ENCODE results near the gene ERG. TPM values are rescaled to one million over a fixed set of nuclear protein-coding genes. Genes with fewer than 3 reads are reported as not detected.

Gene ERG
- total and polyA plus RNA-seq, 2 of the 13 experiments (the other 11 are each of a cell fraction or from before 2014, with no cell fraction given) = not detected

DNA sequence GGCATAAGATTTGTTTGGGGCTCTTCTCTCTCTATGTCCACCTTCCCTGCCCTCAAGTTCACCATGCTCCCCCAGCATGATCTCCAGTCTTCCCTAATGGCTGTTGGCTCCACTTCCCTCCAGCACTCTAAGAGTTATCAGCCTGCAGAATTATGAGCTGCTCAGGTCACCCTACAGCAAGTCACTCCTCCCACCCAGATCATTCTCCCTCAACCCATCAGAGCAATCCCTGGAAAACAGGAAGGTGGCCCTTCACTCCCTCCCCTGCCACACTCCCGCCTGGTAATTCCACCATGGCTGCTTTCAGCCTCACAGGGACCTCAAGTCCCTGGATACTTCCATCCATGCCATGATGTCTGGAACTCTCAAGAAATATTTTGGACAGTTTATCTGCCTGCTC is 137.0 kb downstream of the ERG start:
- no peak overlapping the region for H3K9ac ChIP-seq (ENCODE audit: insufficient read depth, low read depth, low read length)
- FAIRE-seq (no peak), DNase-seq (ENCODE audit: low spot score) (no peak), ATAC-seq (no peak)
- WGBS (ENCODE audit: low lambda C conversion rate) = 13% methylated on average over 1 of the region's 1 CpG
- H3K27ac ChIP-seq (ENCODE audit: extremely low read length, insufficient read depth, low read length) = no peak overlapping the region
- no peaks in the 10 kb centered on the region for H3K36me3 ChIP-seq (replicated peaks in 1 of 2; ENCODE audit: control insufficient read depth in 1 of 2, insufficient read depth in 2 of 2, low read length in 2 of 2)
- in situ Hi-C loops (cut with HindIII; ENCODE audit: extremely low pct_ligation_motif_present, low pct_unique_long_range_greater_than_20kb) (loop anchor here (25.0 kb wide), 1 partner anchor 649 kb away; no protein-coding TSS in a partner anchor), intact Hi-C loops (cut with micrococcal nuclease; ENCODE audit: unreplicated experiment) (no loop called here)
- H3K79me2 ChIP-seq (ENCODE audit: insufficient read depth, low read length) = no peaks in the 10 kb centered on the region
- H3K4me2 ChIP-seq (ENCODE audit: low read depth, low read length) = no peak overlapping the region
- no peaks in the 10 kb centered on the region for H3K9me3 ChIP-seq (ENCODE audit: low read length)
- no peaks in the 10 kb centered on the region for H4K20me1 ChIP-seq (ENCODE audit: insufficient read depth, low read length)
- no peak for TF ChIP-seq NFKB2 (CRISPR knock-in tag; IDR thresholded peaks at IDR 0.05; ENCODE audit: borderline replicate concordance)
- TF ChIP-seq, protein P1, sequence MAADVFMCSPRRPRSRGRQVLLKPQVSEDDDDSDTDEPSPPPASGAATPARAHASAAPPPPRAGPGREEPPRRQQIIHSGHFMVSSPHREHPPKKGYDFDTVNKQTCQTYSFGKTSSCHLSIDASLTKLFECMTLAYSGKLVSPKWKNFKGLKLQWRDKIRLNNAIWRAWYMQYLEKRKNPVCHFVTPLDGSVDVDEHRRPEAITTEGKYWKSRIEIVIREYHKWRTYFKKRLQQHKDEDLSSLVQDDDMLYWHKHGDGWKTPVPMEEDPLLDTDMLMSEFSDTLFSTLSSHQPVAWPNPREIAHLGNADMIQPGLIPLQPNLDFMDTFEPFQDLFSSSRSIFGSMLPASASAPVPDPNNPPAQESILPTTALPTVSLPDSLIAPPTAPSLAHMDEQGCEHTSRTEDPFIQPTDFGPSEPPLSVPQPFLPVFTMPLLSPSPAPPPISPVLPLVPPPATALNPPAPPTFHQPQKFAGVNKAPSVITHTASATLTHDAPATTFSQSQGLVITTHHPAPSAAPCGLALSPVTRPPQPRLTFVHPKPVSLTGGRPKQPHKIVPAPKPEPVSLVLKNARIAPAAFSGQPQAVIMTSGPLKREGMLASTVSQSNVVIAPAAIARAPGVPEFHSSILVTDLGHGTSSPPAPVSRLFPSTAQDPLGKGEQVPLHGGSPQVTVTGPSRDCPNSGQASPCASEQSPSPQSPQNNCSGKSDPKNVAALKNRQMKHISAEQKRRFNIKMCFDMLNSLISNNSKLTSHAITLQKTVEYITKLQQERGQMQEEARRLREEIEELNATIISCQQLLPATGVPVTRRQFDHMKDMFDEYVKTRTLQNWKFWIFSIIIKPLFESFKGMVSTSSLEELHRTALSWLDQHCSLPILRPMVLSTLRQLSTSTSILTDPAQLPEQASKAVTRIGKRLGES (CRISPR knock-in tag; IDR thresholded peaks at IDR 0.05; ENCODE audit: borderline replicate concordance) = no peak
- TF ChIP-seq, protein P2, sequence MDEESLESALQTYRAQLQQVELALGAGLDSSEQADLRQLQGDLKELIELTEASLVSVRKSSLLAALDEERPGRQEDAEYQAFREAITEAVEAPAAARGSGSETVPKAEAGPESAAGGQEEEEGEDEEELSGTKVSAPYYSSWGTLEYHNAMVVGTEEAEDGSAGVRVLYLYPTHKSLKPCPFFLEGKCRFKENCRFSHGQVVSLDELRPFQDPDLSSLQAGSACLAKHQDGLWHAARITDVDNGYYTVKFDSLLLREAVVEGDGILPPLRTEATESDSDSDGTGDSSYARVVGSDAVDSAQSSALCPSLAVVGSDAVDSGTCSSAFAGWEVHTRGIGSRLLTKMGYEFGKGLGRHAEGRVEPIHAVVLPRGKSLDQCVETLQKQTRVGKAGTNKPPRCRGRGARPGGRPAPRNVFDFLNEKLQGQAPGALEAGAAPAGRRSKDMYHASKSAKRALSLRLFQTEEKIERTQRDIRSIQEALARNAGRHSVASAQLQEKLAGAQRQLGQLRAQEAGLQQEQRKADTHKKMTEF (CRISPR knock-in tag; IDR thresholded peaks at IDR 0.05) = no peak
- no peak for TF ChIP-seq FOXM1 (CRISPR knock-in tag; IDR thresholded peaks at IDR 0.05)
- no peak for TF ChIP-seq ZNF335 (CRISPR knock-in tag; IDR thresholded peaks at IDR 0.05)
- no peak for TF ChIP-seq JUND (CRISPR knock-in tag; IDR thresholded peaks at IDR 0.05)
- TF ChIP-seq, protein P3, sequence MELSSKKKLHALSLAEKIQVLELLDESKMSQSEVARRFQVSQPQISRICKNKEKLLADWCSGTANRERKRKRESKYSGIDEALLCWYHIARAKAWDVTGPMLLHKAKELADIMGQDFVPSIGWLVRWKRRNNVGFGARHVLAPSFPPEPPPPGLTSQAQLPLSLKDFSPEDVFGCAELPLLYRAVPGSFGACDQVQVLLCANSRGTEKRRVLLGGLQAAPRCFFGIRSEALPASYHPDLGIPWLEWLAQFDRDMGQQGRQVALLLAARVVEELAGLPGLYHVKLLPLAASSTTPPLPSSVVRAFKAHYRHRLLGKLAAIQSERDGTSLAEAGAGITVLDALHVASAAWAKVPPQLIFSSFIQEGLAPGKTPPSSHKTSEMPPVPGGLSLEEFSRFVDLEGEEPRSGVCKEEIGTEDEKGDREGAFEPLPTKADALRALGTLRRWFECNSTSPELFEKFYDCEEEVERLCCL (CRISPR knock-in tag; IDR thresholded peaks at IDR 0.05; ENCODE audit: borderline replicate concordance) = no peak
- H3K4me3 ChIP-seq (replicated peaks in 1 of 3; ENCODE audit: insufficient read depth in 1 of 3, low read depth in 2 of 3, low read length in 3 of 3) = no peak overlapping the region
- H3K27me3 ChIP-seq (ENCODE audit: control insufficient read depth in 1 of 2, insufficient read depth in 2 of 2, low read length in 2 of 2) = no peaks in the 10 kb centered on the region
- H2AFZ ChIP-seq (ENCODE audit: low read length) = no peak overlapping the region
- ChIA-PET POLR2A (no interaction called here), CTCF (ENCODE audit: low intra/inter-chr PET ratio, low total read pairs) (no interaction called here)
- no TSS peak for BruUV-seq (replicated peaks)
- no peaks in the 10 kb centered on the region for H3K4me1 ChIP-seq (ENCODE audit: insufficient read depth, low read length)

Measured in HepG2 (cell line).